HepG2 (cell line): ENCODE measurements around the gene DKKL1.

Experiments
- CHD2 ChIP-seq: IDR thresholded peaks from 2 replicates; pipeline ENCODE4 v1.6.1; 2011; ENCODE audit warnings: low read depth, low read length, improper control_type of control experiment
- CREB1 ChIP-seq, 2 experiments: fragments of 450-650 bp in 1 of 2; IDR thresholded peaks; 2 replicates each; pipeline ENCODE4 v1.6.1; 2016 to 2017; ENCODE audit warnings: control low read depth in 1 of 2, mild to moderate bottlenecking in 1 of 2, missing compliant biosample characterization in 1 of 2, missing genetic modification characterization in 1 of 2
- EZH2 ChIP-seq: conservative IDR thresholded peaks from 2 replicates; pipeline ENCODE4 v1.6.1; 2012; ENCODE audit warnings: mild to moderate bottlenecking, low read depth, low read length, moderate library complexity
- HNRNPL ChIP-seq: fragments of 200-400 bp; formaldehyde crosslinking; IDR thresholded peaks from 2 replicates; pipeline ENCODE4 v1.6.1; 2017; ENCODE audit warnings: mild to moderate bottlenecking, low read depth, low read length
- NAIF1 ChIP-seq: sonication (generic); formaldehyde crosslinking; IDR thresholded peaks from 2 replicates; pipeline ENCODE4 v1.5.0; 2020; ENCODE audit warnings: mild to moderate bottlenecking, missing genetic modification reagents, borderline replicate concordance
- RBM39 ChIP-seq: fragments of 200-400 bp; formaldehyde crosslinking; IDR thresholded peaks from one replicate; pipeline ENCODE4 v1.6.1; 2018; ENCODE audit warnings: antibody characterized with exemption, mild to moderate bottlenecking, low read depth, low read length; ENCODE audit not compliant: poor library complexity, severe bottlenecking
- ZNF224 ChIP-seq: sonication (generic); formaldehyde crosslinking; IDR thresholded peaks from 2 replicates; pipeline ENCODE4 v1.5.0; 2020; ENCODE audit warnings: mild to moderate bottlenecking, missing genetic modification reagents
- ZNF274 ChIP-seq: sonication (generic); formaldehyde crosslinking; IDR thresholded peaks from 2 replicates; pipeline ENCODE4 v1.5.1; 2020; ENCODE audit warnings: mild to moderate bottlenecking, missing genetic modification reagents
- TF ChIP-seq, protein P1 (sequence below): sonication (generic); formaldehyde crosslinking; IDR thresholded peaks from 2 replicates; pipeline ENCODE4 v1.5.0; 2020; ENCODE audit warnings: mild to moderate bottlenecking, missing genetic modification reagents, moderate library complexity
- TF ChIP-seq, protein P2 (sequence below): sonication (generic); formaldehyde crosslinking; IDR thresholded peaks from 2 replicates; pipeline ENCODE4 v1.5.0; 2020; ENCODE audit warnings: mild to moderate bottlenecking, missing genetic modification reagents
- TF ChIP-seq, protein P3 (sequence below): fragments of 450-650 bp; IDR thresholded peaks from 2 replicates; pipeline ENCODE4 v1.6.1; 2016

DNA sequence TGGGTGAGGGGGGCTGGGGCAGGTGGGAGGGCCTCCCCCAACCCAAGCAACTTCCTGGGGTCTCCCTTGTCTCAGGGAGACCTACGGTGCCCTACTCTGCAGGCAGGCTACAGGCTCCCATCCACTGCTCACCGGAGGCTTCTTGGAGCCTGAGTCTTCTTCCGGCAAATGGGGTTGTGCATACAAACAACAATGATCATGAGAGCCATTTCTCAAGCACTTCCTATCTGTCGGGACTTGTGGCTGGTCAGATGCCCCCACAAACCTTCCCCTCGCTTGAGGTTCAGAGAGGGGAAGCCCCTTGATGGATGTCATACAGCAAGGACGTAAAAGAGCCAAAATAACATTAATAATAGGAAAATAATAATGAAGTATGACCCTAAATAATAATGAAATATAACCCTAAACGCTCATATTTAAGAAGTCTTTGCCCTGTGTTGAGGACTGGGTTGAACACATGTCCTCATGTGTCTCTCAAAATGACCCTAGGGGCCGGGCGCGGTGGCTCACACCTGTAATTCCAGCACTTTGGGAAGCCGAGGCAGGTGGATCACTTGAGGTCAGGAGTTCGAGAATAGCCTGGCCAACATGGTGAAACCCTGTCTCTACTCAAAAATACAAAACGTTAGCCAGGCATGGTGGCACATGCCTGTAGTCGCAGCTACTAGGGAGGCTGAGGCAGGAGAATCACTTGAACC, 27.7 kb upstream of the DKKL1 start:
- TF ChIP-seq, protein P1, sequence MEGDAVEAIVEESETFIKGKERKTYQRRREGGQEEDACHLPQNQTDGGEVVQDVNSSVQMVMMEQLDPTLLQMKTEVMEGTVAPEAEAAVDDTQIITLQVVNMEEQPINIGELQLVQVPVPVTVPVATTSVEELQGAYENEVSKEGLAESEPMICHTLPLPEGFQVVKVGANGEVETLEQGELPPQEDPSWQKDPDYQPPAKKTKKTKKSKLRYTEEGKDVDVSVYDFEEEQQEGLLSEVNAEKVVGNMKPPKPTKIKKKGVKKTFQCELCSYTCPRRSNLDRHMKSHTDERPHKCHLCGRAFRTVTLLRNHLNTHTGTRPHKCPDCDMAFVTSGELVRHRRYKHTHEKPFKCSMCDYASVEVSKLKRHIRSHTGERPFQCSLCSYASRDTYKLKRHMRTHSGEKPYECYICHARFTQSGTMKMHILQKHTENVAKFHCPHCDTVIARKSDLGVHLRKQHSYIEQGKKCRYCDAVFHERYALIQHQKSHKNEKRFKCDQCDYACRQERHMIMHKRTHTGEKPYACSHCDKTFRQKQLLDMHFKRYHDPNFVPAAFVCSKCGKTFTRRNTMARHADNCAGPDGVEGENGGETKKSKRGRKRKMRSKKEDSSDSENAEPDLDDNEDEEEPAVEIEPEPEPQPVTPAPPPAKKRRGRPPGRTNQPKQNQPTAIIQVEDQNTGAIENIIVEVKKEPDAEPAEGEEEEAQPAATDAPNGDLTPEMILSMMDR = no peak
- no peak for TF ChIP-seq RBM39
- TF ChIP-seq, protein P2, sequence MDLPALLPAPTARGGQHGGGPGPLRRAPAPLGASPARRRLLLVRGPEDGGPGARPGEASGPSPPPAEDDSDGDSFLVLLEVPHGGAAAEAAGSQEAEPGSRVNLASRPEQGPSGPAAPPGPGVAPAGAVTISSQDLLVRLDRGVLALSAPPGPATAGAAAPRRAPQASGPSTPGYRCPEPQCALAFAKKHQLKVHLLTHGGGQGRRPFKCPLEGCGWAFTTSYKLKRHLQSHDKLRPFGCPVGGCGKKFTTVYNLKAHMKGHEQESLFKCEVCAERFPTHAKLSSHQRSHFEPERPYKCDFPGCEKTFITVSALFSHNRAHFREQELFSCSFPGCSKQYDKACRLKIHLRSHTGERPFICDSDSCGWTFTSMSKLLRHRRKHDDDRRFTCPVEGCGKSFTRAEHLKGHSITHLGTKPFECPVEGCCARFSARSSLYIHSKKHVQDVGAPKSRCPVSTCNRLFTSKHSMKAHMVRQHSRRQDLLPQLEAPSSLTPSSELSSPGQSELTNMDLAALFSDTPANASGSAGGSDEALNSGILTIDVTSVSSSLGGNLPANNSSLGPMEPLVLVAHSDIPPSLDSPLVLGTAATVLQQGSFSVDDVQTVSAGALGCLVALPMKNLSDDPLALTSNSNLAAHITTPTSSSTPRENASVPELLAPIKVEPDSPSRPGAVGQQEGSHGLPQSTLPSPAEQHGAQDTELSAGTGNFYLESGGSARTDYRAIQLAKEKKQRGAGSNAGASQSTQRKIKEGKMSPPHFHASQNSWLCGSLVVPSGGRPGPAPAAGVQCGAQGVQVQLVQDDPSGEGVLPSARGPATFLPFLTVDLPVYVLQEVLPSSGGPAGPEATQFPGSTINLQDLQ (CRISPR knock-in tag) = no peak
- TF ChIP-seq CHD2 = no peak
- TF ChIP-seq ZNF274 = no peak
- no peak for TF ChIP-seq HNRNPL
- no peak for TF ChIP-seq NAIF1
- TF ChIP-seq CREB1 (IDR thresholded peaks at IDR 0.05) = no peak
- no peak for TF ChIP-seq CREB1 (CRISPR knock-in tag; IDR thresholded peaks at IDR 0.05)
- no peak for TF ChIP-seq EZH2
- TF ChIP-seq ZNF224 (CRISPR knock-in tag) = no peak
- TF ChIP-seq, protein P3, sequence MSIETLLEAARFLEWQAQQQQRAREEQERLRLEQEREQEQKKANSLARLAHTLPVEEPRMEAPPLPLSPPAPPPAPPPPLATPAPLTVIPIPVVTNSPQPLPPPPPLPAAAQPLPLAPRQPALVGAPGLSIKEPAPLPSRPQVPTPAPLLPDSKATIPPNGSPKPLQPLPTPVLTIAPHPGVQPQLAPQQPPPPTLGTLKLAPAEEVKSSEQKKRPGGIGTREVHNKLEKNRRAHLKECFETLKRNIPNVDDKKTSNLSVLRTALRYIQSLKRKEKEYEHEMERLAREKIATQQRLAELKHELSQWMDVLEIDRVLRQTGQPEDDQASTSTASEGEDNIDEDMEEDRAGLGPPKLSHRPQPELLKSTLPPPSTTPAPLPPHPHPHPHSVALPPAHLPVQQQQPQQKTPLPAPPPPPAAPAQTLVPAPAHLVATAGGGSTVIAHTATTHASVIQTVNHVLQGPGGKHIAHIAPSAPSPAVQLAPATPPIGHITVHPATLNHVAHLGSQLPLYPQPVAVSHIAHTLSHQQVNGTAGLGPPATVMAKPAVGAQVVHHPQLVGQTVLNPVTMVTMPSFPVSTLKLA = no peak
